Measurements from ENCODE around the gene FAM241A.

DNA sequence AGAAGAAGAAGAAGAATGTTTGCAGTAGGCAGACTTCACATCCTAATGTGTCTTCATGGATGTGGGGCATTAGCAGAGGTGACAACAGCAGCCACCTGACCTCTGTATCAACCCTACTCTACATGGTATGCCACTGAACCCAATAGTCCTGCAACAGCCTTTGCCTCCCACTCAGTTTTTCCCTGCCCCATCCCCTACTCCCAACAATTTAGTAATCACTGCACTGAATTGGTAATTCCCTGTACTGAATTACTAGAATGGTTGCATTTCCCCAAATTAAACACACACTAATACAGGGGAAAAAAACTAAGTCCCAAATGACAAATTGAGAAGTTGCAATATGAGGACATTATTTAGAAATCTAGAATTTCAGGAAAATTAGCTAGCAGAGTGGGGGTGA lies 31.4 kb upstream of the FAM241A start:
- TF ChIP-seq, protein P1, sequence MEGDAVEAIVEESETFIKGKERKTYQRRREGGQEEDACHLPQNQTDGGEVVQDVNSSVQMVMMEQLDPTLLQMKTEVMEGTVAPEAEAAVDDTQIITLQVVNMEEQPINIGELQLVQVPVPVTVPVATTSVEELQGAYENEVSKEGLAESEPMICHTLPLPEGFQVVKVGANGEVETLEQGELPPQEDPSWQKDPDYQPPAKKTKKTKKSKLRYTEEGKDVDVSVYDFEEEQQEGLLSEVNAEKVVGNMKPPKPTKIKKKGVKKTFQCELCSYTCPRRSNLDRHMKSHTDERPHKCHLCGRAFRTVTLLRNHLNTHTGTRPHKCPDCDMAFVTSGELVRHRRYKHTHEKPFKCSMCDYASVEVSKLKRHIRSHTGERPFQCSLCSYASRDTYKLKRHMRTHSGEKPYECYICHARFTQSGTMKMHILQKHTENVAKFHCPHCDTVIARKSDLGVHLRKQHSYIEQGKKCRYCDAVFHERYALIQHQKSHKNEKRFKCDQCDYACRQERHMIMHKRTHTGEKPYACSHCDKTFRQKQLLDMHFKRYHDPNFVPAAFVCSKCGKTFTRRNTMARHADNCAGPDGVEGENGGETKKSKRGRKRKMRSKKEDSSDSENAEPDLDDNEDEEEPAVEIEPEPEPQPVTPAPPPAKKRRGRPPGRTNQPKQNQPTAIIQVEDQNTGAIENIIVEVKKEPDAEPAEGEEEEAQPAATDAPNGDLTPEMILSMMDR (IDR thresholded peaks at IDR 0.05; ENCODE audit: insufficient read depth, low read length, poor library complexity, severe bottlenecking): no peak
- no peak for TF ChIP-seq EZH2phosphoT487 (conservative IDR thresholded peaks at IDR 0.05; ENCODE audit: low read length)
